Stimulated activated CD4-positive, alpha-beta T cell treated with anti-CD3 and anti-CD28 coated beads, Interleukin-12 subunit alpha, Interleukin-12 subunit beta, amount 100 ng/mL, for 24 hours (primary cell): Measurements from ENCODE around the gene SLC39A11.
A peak's percentile ranks its signal among the peaks of the same experiment; 100 is the strongest.

Experiments used
- DNase-seq, 2 experiments: peaks; one replicate each; pipeline ENCODE4 v3.0.0-alpha.2; 2020; ENCODE audit warnings: low read depth in 2 of 2

The SLC39A11 gene

DNA sequence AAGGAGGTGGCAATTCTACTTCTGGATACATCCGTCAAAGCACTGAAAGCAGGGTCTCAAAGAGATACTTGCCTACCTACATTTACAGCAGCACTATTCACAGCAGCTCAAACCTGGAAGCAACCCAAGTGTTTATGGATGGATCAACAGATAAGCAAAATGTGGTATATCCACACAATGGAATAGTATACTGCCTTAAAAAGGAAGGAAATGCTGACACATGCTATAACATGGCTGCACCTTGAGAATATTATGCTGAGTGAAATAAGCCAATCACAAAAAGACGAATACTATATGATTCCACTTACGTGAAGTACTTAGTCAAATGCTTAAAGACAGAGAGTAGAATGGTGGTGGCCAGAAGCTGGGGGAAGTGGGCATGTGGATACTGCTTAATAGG, 336.2 kb downstream of the SLC39A11 start:
- DNase-seq = no peak

DNA sequence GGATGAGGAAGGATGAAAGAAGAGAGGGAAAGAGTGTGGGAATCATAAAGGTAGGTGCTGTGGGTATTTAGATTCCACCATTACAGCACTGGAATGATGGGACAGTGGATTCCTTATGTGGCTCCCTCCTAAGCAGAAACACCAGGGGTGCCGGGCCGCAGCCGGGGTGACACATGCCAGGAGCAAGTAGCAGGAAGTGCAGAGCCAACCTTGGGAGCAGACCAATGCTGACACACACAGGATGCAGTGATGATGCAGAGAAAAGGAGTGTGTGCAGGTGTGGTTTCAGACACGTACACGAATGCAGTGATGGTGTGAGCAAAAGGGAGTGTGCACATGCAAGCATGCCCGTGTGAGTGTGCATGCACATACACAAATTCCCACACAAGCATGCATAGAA, 338.0 kb downstream of the SLC39A11 start:
- DNase-seq = no peak

DNA sequence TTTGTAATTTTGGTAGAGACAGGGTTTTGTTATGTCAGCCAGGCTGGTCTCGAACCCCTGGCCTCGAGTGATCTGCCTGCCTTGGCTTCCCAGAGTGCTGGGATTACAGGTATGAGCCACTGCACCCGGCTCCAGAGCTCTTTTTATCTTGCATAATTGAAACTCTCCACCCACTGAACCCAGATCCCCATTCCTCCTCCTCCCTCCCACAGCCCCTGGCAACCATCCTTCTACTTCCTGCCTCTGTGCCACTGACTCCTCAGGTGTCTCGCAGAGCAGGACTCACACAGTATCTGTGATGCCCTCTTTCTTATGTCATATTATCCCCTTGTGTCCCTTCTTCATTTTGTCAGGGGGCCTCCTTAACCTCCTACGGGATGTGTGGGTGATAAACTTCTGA, 340.7 kb downstream of the SLC39A11 start:
- DNase-seq = no peak

DNA sequence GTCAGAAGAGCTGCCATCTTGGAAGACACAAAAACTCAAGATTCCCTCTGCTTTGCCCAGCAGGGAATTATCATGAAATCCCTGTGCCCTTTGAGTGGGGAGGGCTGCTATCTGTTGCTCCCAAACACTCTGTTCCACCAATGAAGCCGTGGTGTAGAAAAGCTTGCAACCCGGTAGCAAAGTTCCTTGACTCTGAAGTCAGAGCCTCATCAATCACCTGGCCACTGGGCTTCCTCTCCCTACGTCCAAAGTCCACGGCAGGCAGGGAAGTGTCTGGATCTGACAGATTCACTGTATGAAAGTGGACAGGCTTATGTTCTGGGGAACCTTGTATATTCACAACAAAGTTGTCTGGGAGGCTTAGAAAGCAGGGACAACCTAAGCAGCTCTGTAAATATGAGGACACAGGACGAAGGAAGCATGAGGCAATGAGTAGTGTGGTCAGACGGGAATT, 343.3 kb downstream of the SLC39A11 start:
- no peak for DNase-seq

DNA sequence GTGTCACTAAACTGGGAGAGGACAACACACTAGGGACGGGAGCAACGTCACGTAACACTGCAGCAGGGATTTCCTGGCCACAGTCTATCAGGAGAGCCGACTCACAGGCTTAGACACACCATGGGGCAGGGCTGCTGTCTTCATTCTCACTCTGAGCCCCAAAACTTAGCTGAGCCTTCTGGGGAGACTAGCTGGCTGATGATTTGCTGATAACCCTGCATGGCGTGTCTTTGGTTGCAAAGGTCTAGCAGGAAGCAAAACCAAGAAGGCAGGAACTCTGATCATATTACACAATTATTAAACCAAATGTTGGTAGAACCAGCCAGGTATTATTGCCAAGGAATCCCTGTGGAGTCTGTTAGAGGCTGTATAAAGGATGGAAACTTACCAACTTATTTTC, 345.0 kb downstream of the SLC39A11 start:
- no peak for DNase-seq

DNA sequence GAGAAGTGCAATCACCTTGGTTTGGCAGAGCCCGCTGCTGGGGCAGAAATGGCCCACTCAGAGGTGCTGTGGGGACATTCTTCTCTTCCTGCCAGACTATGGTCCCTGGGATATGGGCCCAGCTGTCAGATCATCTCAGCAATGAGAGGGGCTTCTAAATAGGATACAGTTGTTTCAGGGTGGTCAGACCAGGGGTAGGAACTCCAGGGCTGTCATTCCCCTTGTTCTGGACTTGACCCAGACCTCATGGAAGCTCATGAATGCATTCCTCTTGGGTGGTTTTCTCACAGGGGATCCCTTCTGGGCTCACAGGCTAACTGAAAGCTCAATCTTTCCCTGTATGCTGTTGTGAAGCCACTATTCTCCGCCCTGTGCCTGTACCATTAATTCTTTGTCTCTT, 347.2 kb downstream of the SLC39A11 start:
- DNase-seq = no peak

DNA sequence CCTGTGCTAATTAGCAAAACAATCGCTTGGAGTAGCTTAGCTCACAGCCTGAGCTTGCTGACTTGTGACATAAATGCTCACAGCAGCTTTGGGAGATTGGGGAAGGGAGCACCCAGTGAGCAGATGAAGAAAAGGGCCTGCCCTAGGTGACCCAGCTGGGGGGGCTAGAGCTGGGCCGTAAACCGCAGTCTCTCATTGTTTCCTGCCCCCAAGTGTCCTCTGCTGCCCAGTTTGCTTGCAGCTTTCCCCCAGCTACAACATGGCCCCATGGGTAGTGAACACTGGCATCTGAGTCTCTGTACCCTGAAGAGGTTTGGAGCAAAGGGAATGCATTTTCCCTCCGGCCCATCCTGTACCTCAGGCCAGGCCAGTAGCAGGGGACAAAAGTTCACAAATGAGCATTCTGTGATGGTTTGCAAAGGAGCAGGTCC, 349.4 kb downstream of the SLC39A11 start:
- DNase-seq = no peak

DNA sequence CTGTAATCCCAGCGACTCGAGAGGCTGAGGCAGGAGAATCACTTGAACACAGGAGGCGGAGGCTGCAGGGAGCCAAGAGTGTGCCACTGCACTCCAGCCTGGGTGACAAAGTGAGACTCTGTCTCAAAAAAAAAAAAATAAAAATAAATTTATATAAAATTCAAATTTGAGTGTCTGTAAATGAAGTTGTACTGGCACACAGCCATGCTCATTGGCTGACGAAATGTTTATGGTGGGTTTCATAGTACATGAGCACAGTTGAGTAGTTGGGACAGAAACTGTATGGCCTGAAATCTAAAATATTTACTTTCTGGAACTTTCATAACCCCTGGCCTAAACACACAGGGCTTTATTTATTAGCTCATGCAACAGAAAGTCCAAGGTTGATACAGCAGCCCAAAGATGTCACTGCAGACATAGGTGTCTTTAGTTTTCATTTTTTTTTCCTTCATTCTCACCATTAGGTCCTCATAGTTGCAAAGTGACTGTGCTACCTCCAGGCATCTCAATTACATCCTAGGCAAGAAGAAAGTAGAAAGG, 355.3 kb downstream of the SLC39A11 start:
- no peak for DNase-seq

DNA sequence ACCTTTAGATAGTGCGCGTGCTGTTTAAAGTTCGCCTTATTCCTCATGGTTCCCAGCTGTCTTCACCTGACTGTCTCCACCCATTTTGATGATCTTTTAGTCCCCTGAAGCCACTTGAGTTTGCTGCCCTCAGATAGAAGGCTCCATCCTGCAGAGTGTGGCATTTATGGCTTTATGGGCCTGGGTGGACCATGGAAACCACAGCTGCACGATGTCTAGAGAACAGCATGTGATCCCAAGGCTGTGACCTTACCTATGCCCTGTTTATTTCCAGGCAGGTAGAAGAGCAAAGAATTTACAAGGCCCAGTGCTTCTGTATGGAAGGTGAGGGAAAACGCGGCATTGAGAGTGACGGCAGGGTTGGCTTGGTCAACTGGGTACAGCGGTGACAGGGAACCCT, 356.9 kb downstream of the SLC39A11 start:
- no peak for DNase-seq

DNA sequence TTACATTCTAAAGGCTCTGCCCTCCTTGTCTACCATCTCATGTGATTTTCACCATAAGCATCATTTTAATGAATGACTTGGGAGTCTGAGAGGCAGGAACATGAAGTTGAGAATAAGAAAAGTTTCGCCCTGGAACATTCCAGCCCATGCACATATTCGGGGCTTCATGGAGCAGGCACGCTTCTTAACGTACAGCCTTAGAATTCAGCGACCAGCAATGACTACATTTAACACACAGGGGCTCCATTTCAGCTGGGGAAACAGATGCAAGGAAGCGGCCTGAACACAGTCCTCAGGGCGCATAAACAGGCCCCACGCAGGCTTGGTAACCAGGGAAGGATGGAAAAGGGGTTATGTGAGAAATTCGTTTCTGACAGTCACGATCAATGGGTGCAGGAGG, 357.4 kb downstream of the SLC39A11 start:
- no peak for DNase-seq

DNA sequence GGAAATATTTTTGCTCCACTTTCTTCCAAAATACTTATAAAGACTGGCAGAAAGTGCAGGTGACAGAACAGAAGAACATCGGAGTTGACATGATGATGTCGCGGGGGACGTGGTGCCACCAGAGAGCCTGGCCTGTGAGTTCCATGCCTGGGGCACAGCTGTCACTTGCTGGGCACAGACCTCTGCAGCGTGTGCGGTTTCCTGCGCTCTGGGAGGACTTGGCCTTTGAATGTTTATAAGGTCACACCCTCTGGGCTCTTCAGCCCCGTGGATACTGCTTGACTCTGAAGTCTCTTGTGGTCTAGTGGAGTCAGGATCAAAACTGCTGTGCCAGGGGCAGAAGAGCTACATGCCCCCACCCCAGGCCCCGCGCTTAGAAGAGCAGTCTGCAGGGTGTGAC, 357.9 kb downstream of the SLC39A11 start:
- no peak for DNase-seq

DNA sequence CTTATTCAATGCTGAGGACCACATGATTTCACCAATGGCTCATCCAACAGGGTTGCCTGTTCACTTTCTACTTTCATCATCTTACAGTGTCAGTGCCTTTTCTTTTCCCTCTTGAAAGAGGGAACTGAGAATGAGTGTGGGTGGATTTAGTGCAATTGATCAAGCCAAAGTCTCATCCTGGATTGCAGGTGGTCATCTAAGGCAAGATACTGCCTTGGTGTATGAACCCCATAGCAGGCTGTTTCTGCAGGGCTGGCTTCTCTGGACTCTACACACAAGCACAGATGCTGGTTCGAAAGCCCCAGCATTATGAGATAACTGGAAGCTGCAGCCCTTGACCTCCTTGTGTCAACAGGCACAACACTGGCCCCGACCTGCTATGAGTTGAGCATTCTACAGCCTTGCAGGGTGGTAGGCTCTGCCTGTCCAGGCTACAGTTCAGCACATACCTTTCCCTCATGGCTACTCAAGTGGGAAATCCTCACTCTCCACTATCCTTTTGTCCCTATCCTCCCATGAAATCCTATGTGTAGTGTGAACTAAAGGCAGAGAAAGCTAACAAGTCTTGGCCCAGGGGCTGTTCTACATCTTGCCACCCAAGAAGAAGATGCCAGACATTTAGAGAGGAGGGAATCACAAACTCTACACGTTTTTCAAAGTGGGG, 358.7 kb downstream of the SLC39A11 start:
- DNase-seq = no peak

DNA sequence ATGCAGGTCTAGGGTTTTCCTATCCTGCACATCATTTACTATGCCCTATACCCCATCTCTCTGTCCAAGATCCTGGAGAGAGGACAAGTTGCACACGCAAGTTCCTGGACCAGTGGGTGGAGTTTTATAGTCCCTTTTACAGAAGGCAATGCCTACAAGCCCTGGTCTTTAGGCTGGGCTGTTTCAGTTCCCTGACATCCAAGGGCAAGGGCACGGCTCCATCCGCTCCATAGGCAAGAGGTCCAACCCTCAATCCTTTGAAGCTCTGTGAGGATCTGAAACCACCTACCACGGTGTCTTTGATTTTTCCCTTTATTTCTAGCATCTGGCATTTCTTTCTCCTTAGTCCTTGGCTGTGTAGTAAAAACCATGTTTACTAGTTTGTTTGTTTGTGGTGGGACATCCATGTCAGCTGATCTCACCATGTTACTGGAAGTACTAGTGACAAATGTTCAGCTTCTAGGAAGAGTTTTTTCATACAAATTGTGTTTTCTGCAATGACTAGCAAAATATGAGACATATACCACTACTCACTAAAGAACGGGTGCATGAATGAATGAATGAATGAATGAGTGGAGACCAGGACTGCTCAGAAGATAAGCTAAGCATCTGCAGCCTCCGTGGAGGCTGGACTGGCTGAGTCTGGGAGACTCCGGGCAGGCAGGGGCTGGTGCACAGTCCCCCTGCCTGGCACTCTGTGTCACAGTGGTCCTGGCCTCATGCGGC, 359.4 kb downstream of the SLC39A11 start:
- no peak for DNase-seq

DNA sequence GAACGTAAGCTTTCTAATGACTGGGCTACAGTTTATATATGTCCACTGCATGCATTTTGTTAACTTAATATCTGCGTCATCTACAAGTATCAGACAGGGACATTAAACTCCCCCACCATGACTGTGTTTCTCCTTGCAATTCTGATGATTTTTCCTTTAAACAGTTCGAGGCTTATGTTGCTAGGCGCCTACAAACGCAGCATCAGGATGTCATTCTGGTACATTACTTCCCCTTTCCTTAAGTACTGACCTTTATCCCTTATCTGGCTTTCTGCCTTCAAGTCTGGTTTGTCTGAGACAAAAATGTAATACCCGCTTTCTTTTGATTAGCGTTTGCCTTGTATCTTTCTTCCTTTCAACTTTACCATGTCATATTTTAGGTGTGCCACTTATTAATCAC, 362.4 kb downstream of the SLC39A11 start:
- no peak for DNase-seq

DNA sequence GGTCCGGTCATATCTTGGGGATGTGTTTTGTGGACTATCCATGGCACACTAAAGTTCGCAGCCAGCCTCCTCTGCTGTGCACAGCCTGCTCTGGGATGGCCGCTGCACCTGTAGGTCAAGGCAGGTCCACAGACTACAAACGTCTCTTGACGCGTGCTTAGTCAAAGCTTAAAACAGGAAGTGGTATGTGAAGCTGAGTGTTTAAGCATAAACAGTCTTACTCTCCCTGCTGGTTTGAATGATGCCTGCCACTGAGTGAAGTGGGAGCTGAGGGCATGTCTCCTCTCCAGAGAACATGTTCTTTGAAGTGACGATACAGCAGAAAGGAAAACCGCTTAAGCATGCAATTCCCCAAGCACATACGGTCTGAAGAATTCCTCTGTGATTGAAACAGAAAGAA, 365.6 kb downstream of the SLC39A11 start:
- no peak for DNase-seq

DNA sequence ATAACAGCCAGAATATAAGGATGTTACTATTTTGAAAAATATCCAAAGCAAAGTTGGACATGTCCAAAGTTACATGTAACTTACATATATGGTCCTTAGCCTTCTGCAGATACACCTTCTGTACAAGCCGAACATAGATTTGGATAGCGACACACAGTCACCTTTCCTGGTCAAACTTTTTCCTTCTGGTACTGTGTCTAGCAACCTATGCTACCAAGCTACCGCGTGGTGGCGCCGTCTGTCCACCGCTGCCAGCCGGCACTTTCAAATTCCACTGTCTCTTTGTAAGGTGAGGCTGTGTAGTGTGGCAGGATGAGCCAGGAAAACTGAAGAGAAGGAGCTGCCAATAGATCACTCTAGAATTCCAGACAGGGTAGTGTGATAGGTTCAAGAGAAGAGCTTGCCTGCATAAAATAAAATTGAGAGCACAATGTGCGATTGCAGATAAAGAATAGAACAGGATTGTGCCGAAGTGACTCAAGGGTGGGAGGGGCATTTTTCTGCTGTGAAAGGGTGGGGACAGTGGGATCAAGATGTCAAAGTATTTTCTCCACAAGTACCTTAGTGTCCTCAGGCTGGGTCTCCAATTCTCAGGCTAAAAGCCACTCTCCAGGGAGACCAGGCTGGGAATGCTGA, 366.9 kb downstream of the SLC39A11 start:
- DNase-seq = peak in 1 of 2 experiments; percentile 26

DNA sequence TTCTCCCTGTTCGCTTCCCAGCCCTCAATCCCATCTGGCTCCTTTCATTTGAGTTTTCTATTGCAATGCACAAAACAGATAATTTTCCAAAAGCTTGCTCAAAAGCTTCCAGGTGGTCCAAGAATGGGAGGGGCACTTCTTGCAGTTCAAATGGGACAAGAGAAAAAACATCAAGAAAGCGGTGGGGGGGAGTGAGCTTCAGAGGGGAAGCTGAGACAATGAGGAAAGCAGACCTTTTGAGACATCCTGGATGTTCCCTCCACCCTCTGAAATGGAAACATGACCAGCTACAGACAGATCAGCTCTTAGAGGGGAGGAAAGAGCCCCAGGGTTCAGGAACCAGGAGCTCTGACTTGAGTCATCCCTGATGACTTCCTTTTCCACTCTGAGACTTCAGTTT, 368.2 kb downstream of the SLC39A11 start:
- DNase-seq = no peak

DNA sequence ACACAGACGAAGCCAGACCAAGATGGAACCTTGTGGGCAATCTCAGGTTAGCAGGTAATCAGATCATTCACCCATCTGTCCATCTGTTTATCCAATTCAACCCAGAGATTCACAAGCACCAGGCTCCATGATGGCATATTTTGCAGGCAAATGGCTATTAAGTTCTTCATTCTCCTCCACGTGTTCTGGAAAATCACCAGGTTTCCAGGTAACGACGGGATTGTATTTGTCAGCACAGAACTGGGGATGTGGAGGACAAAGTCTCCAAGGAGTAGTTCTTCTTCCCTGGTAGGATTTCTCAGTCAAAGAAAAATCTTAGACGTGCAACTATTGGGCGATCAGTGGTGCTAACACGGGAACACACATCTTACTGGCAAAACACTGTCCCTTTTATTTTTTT, 368.8 kb downstream of the SLC39A11 start:
- no peak for DNase-seq

DNA sequence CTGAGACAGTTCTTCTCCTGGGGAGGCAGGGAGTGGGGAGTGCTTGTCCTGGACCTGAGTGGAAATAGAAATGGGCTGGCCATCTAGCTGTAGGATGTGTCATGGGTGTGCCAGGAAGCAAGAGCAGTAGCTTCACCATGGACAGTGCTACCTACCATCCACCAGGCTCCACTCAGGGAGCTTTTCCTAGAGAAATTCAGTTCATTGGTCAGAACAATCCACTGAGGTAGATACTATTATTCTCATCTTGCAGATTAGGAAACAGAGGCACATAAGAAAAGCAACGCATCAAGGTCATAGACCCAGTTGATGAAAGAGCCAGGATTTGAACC, 372.0 kb downstream of the SLC39A11 start:
- no peak for DNase-seq

DNA sequence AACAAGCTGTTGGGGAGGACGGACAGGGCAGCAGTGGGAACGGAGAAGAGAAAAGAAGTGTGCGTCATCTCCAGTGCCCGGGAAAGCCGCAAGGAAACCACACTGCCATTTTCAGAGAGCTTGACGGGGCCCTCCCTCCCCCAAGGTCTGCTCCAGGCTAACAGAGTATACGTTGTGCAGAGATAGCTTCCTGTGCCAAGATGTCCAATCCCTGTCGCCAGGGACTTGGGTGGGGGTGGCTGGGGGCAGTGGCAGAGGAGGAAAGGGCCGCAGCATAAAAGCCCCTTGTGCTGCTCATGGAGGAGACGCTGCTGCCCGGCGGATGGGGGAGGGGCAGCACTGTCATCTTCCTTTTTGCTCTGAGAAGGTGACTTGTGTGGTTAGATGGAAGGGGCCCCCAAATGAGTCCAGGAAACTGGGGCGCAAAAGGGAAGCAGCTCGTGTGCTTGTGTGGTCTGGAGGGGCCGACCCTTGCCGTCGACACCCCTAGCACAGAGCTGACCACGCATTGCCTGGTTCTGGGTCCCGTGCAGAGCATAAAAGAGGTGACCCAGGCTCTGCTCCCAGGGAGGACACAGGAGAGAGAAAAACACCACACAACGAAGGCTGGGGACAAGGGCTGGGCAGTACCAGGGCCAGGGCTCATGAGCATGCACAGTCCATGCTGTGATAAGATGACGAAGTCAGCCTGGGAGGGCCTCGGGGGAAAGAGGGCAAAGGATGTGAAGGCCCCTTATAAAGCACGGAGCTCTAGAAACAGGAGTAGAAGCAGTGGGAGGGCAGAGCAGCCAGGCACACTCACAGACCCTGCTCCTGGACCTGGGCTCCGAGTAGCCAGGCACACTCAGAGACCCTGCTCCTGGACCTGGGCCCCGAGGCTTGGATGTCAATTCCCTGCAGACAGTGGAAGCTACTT, 372.7 kb downstream of the SLC39A11 start:
- peak in 1 of 2 experiments; percentile 55 for DNase-seq

DNA sequence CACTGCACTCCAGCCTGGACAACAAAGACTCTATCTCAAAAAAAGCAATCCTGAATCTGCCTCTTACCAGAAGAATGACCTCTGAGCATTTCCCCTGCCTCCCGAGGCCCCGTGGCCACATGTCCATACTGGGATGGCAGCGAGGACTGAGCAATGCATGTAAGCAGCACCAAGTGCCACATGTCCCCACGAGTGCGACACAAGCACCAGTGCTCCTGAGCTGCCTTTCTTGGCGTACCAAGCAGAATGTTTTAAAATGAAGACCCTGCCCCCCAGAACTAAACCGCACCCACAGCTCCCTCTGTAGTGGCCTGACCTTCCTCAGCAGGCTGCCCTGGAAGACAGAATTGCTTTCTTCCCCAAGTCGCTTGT, 373.3 kb downstream of the SLC39A11 start:
- DNase-seq = no peak

DNA sequence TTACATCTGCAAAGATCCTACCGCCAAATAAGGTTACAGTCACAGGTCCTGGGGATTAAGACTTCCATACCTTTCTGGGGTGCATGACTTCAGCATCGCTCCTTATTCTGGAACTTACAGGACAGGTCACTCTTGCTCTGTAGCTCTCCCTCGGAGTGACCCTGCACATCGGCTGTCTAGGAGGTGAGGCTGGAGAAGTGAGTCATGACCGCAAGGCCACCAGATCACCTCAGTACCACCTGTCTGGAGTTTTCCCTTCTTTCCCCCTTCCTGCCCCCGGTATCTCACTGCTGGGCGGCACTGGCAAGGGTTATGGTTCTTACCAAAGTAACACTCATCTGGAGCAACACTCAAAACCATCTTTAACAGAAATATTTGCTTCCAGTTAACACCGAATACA, 374.8 kb downstream of the SLC39A11 start:
- no peak for DNase-seq
